GM21576 (cell line): ENCODE measurements around the gene ZC3H10.
"Not testable (repeated sequence)": the region's sequence is repeated elsewhere in the genome, so short reads cannot be mapped to it uniquely, and the experiment has no call there.

Experiments
- ATAC-seq: cut with Tn5 transposase; IDR thresholded peaks from one replicate; pipeline ENCODE4 v1.9.1; 2021; ENCODE audit warnings: mild to moderate bottlenecking, moderate library complexity; ENCODE audit not compliant: unreplicated experiment

ZC3H10 gene

GRCh38 chr12:56117778-56118687, at the start of gene ZC3H10:
TSS of gene ZC3H10 (plus strand) at chr12:56118266. CDS start at chr12:56120563, 2,297 bp downstream.
- peak; percentile 74 for ATAC-seq

GRCh38 chr12:56071648-56072047, 46.4 kb upstream of the ZC3H10 start:
- ATAC-seq: no peak

- no peak for ATAC-seq
Observed at GRCh38 chr12:56074396-56074795, 43.7 kb upstream of the ZC3H10 start.

GRCh38 chr12:56077966-56078365, 40.1 kb upstream of the ZC3H10 start:
- ATAC-seq: not testable (repeated sequence)

GRCh38 chr12:56078427-56078826, 39.6 kb upstream of the ZC3H10 start:
- ATAC-seq: no peak

- peak; percentile 58 for ATAC-seq
Observed at GRCh38 chr12:56078931-56079722, 38.9 kb upstream of the ZC3H10 start.

- peak; percentile 32 for ATAC-seq
Observed at GRCh38 chr12:56079723-56080555, 38.1 kb upstream of the ZC3H10 start, which contains the start of gene ERBB3. TSS of gene ERBB3 (plus strand) at chr12:56080165. CDS start at chr12:56080301, 136 bp downstream.

- ATAC-seq: no peak
Observed at GRCh38 chr12:56080556-56081138, 37.4 kb upstream of the ZC3H10 start.

GRCh38 chr12:56081393-56082347, 36.4 kb upstream of the ZC3H10 start:
- ATAC-seq: no peak

- ATAC-seq: no peak
Observed at GRCh38 chr12:56082382-56082781, 35.7 kb upstream of the ZC3H10 start.

- ATAC-seq: no peak
Observed at GRCh38 chr12:56082967-56083366, 35.1 kb upstream of the ZC3H10 start.

GRCh38 chr12:56084958-56085543, 33.0 kb upstream of the ZC3H10 start:
- ATAC-seq: no peak

- ATAC-seq: no peak
Observed at GRCh38 chr12:56086096-56086495, 32.0 kb upstream of the ZC3H10 start.

GRCh38 chr12:56086608-56087007, 31.5 kb upstream of the ZC3H10 start:
- no peak for ATAC-seq

GRCh38 chr12:56087220-56087619, 30.8 kb upstream of the ZC3H10 start:
- ATAC-seq: no peak

- ATAC-seq: no peak
Observed at GRCh38 chr12:56097738-56098137, 20.3 kb upstream of the ZC3H10 start.

- ATAC-seq: no peak
Observed at GRCh38 chr12:56098592-56098991, 19.5 kb upstream of the ZC3H10 start.

- no peak for ATAC-seq
Observed at GRCh38 chr12:56099787-56100186, 18.3 kb upstream of the ZC3H10 start.

- no peak for ATAC-seq
Observed at GRCh38 chr12:56101045-56101444, 17.0 kb upstream of the ZC3H10 start.
